Measurements from ENCODE around the gene U2SURP.

DNA sequence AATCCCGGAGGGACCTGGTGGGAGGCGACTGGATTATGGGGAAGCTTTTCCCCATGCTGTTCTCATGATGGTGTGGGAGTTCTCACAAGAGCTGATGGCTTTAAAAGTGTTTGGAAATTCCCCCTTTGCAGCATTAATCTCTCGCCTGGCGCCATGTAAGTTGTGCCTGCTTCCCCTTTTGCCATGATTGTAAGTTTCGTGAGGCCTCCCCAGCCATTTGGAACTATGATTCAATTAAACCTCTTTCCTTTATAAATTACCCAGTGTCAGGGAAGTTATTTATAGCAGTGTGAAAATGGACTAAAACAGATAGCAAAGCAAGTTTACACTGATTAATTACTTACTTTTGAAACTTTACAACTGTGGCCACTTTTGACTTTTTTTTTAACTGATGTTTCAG lies 10.6 kb upstream of the U2SURP start:
- TF ChIP-seq EZH2 (IDR thresholded peaks at IDR 0.05) (no peak), POLR2AphosphoS5 (IDR thresholded peaks at IDR 0.05; ENCODE audit: borderline replicate concordance, low read depth, low read length) (no peak)

All from SK-N-MC (cell line).